ENCODE data around the gene ERC1.
A peak's percentile ranks its signal among the peaks of the same experiment; 100 is the strongest.

Gene ERC1

GRCh38 chr12:1465990-1466389, 475.0 kb downstream of the ERC1 start:
- no peak for DNase-seq (ENCODE audit: low spot score)
- H3K27ac ChIP-seq: no peak overlapping the region
- no peak for TF ChIP-seq CTCF (conservative IDR thresholded peaks at IDR 0.05; ENCODE audit: low read depth)
- POLR2A ChIA-PET (ENCODE audit: low non-redundant PET): no interaction called here
- CTCF ChIA-PET: no interaction called here

GRCh38 chr12:1466481-1467154, 475.6 kb downstream of the ERC1 start:
- POLR2A ChIA-PET (ENCODE audit: low non-redundant PET): no interaction called here
- no peak for TF ChIP-seq CTCF (conservative IDR thresholded peaks at IDR 0.05; ENCODE audit: low read depth)
- CTCF ChIA-PET: no interaction called here
- DNase-seq (ENCODE audit: low spot score): no peak
- no peak overlapping the region for H3K27ac ChIP-seq

GRCh38 chr12:1467710-1468109, 476.7 kb downstream of the ERC1 start:
- CTCF ChIA-PET: no interaction called here
- POLR2A ChIA-PET (ENCODE audit: low non-redundant PET): no interaction called here
- no peak overlapping the region for H3K27ac ChIP-seq
- no peak for DNase-seq (ENCODE audit: low spot score)
- TF ChIP-seq CTCF (conservative IDR thresholded peaks at IDR 0.05; ENCODE audit: low read depth): no peak

GRCh38 chr12:1469070-1469469, 478.0 kb downstream of the ERC1 start:
- no peak overlapping the region for H3K27ac ChIP-seq
- CTCF ChIA-PET: no interaction called here
- no peak for TF ChIP-seq CTCF (conservative IDR thresholded peaks at IDR 0.05; ENCODE audit: low read depth)
- POLR2A ChIA-PET (ENCODE audit: low non-redundant PET): no interaction called here
- no peak for DNase-seq (ENCODE audit: low spot score)

GRCh38 chr12:1470051-1470450, 479.0 kb downstream of the ERC1 start:
- H3K27ac ChIP-seq: no peak overlapping the region
- TF ChIP-seq CTCF (conservative IDR thresholded peaks at IDR 0.05; ENCODE audit: low read depth): no peak
- ChIA-PET POLR2A (ENCODE audit: low non-redundant PET) (no interaction called here), CTCF (no interaction called here)
- no peak for DNase-seq (ENCODE audit: low spot score)

- ChIA-PET POLR2A (ENCODE audit: low non-redundant PET) (no interaction called here), CTCF (no interaction called here)
- DNase-seq (ENCODE audit: low spot score): no peak
- no peak for TF ChIP-seq CTCF (conservative IDR thresholded peaks at IDR 0.05; ENCODE audit: low read depth)
- H3K27ac ChIP-seq: no peak overlapping the region
Observed at GRCh38 chr12:1471224-1471623, 480.2 kb downstream of the ERC1 start.

- ChIA-PET POLR2A (ENCODE audit: low non-redundant PET) (no interaction called here), CTCF (no interaction called here)
Observed at GRCh38 chr12:1473418-1473817, 482.4 kb downstream of the ERC1 start.

More at GRCh38 chr12:1473418-1473817, 482.4 kb downstream of the ERC1 start:
- TF ChIP-seq CTCF (conservative IDR thresholded peaks at IDR 0.05; ENCODE audit: low read depth): no peak
- H3K27ac ChIP-seq: peak overlapping the region; percentile 81
- no peak for DNase-seq (ENCODE audit: low spot score)

All from RWPE1 (cell line).